Transverse colon (tissue), 3 donors: ENCODE data around the gene KRT74.

Source experiments
- EP300 ChIP-seq: sonication (generic); formaldehyde crosslinking; IDR thresholded peaks from one replicate; pipeline ENCODE4 v1.6.1; 2017; ENCODE audit warnings: antibody characterized with exemption, low read depth
- POLR2A ChIP-seq: fragments of 450-650 bp; IDR thresholded peaks from one replicate; pipeline ENCODE4 v1.6.1; 2016; ENCODE audit warnings: antibody characterized with exemption, mild to moderate bottlenecking, moderate library complexity
- TF ChIP-seq, protein P1 (sequence below), 5 experiments: fragments of 200-600 bp in 3 of 5; fragments of 450-650 bp in 2 of 5; sonication (generic) in 3 of 5; IDR thresholded peaks; 1 replicate in 2 of 5; 2 replicates in 3 of 5; pipeline ENCODE4 v1.5.1; 2016 to 2017; ENCODE audit warnings: antibody characterized with exemption in 5 of 5, inconsistent platforms in 3 of 5, mild to moderate bottlenecking in 2 of 5, moderate library complexity in 1 of 5

DNA sequence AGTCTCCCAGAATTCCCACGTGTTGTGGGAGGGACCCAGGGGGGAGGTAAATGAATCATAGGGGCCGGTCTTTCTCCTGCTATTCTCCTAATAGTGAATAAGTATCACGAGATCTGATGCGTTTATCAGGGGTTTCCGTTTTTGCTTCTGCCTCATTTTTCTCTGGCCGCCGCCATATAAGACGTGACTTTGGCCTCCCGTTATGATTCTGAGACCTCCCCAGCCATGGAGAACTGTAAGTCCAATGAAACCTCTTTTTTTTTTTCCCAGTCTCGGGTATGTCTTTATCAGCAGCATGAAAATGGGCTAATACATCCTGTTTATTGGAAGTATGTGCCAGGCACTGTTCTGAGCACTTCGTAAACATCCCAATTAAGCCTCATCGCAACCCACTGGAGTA, 26.8 kb upstream of the KRT74 start:
- no peak for TF ChIP-seq POLR2A
- TF ChIP-seq, protein P1, sequence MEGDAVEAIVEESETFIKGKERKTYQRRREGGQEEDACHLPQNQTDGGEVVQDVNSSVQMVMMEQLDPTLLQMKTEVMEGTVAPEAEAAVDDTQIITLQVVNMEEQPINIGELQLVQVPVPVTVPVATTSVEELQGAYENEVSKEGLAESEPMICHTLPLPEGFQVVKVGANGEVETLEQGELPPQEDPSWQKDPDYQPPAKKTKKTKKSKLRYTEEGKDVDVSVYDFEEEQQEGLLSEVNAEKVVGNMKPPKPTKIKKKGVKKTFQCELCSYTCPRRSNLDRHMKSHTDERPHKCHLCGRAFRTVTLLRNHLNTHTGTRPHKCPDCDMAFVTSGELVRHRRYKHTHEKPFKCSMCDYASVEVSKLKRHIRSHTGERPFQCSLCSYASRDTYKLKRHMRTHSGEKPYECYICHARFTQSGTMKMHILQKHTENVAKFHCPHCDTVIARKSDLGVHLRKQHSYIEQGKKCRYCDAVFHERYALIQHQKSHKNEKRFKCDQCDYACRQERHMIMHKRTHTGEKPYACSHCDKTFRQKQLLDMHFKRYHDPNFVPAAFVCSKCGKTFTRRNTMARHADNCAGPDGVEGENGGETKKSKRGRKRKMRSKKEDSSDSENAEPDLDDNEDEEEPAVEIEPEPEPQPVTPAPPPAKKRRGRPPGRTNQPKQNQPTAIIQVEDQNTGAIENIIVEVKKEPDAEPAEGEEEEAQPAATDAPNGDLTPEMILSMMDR (IDR thresholded peaks at IDR 0.05), result no peak
- TF ChIP-seq EP300, result no peak
